Adrenal gland (tissue), 12 donors: ENCODE results near the gene SLC26A8. TPM values are rescaled to one million over a fixed set of nuclear protein-coding genes. Genes with fewer than 3 reads are reported as not detected.
"Not testable (repeated sequence)": the region's sequence is repeated elsewhere in the genome, so short reads cannot be mapped to it uniquely, and the experiment has no call there.

Experiments
- DNase-seq, 7 donors: peaks; one replicate each; pipeline ENCODE4 v3.0.0-alpha.2; 2019 to 2020
- H3K27ac ChIP-seq, 5 donors: fragments of 200-600 bp; sonication (generic) in 4 of 5; 1 replicate in 3 of 5; 2 replicates in 2 of 5; pipeline versions ENCODE4 v1.5.1 to v1.8.0; 2016 to 2020; ENCODE audit warnings: mild to moderate bottlenecking in 1 of 5
- H3K27me3 ChIP-seq: fragments of 200-600 bp; 2 replicates; pipeline ENCODE4 v1.8.0; 2021
- H3K36me3 ChIP-seq, 2 donors: fragments of 200-600 bp; replicated peaks in 1 of 2; 1 replicate in 1 of 2; 2 replicates in 1 of 2; pipeline versions ENCODE4 v1.5.1 to v1.8.0; 2018 to 2022
- H3K4me1 ChIP-seq, 2 donors: fragments of 200-600 bp; replicated peaks in 1 of 2; 1 replicate in 1 of 2; 2 replicates in 1 of 2; pipeline versions ENCODE4 v1.5.1 to v1.8.0; 2018 to 2021
- H3K4me3 ChIP-seq, 4 donors: fragments of 200-600 bp; sonication (generic) in 3 of 4; one replicate each; pipeline ENCODE4 v1.5.1; 2016 to 2018
- H3K9me3 ChIP-seq, 3 donors: fragments of 200-600 bp; sonication (generic) in 1 of 3; replicated peaks in 1 of 3; 1 replicate in 2 of 3; 2 replicates in 1 of 3; pipeline versions ENCODE4 v1.5.1 to v1.8.0; 2016 to 2021
- CTCF ChIP-seq, 6 experiments: fragments of 450-650 bp in 4 of 6; fragments of 200-600 bp in 2 of 6; sonication (generic) in 1 of 6; IDR thresholded peaks; 1 replicate in 5 of 6; 2 replicates in 1 of 6; pipeline versions ENCODE4 v1.5.1 to v1.8.0; 2016 to 2021; ENCODE audit warnings: antibody characterized with exemption in 6 of 6, mild to moderate bottlenecking in 2 of 6, moderate library complexity in 1 of 6
- POLR2A ChIP-seq, 2 donors: fragments of 450-650 bp; IDR thresholded peaks; one replicate each; pipeline ENCODE4 v1.6.1; 2017; ENCODE audit warnings: antibody characterized with exemption in 2 of 2, mild to moderate bottlenecking in 2 of 2, moderate library complexity in 1 of 2
- WGBS, 4 donors: extraction: QIAGEN DNeasy Blood & Tissue Kit in 2 of 4; methylation state at CpG; one replicate each; pipeline versions ENCODE4 v1.1.5 to v1.1.7; 2013 to 2017; 5-methylcytosine and 5-hydroxymethylcytosine counted together
- intact Hi-C, 2 donors: fragments of 100-400 bp; cut with DNase I; formaldehyde crosslinking; loops; one replicate each; pipeline versions ENCODE4 v1.14.1 to v1.15.0; 2022 to 2023
- polyA plus RNA-seq, 3 donors: library from polyadenylated mRNA; stranded (reverse); fragments of 200-250 nt in 2 of 3; fragments of 350-450 nt in 1 of 3; fragmentation: Illumina TruSeq in 1 of 3; extraction: RNeasy Lipid Tissue Mini Kit (QIAGEN cat#74804) in 1 of 3; gene quantifications; one replicate each; pipeline ENCODE4 v1.2.3, GENCODE V29; 2013 to 2014
- total RNA-seq, 9 donors: library from RNA; depleted of rRNA in 4 of 9; stranded (reverse); fragments of >200 nt in 4 of 9; fragments of 120-200 nt in 1 of 9; fragmentation: NEBNext Ultra II Directional in 1 of 9; extraction: Animal tissue kit (Norgen Biotek cat#: 25700) in 1 of 9; gene quantifications; one replicate each; pipeline versions ENCODE4 v1.1.0 to v1.2.4, GENCODE V29; 2013 to 2023
- donor health status: healthy with polysubstance abuse.
- donor health status: Bipolar disorder and iron deficiency.
- donor health status: DM: yes; HTN: yes; CAD: no.
- donor health status: DM: no; HTN: no; CAD: no.
- donor health status: DM: no; HTN: no; CAD: no.
- donor health status: DM: yes; HTN: yes; CAD: no.

SLC26A8 gene
- total and polyA plus RNA-seq, 12 donors, result 0.09 to 0.54 (median 0.16) TPM; not detected in 5

GRCh38 chr6:35945650-35946025 is 78.8 kb downstream of the SLC26A8 start:
- WGBS, 4 donors, result 52 to 74% (median 59%) methylated on average over 1 of the region's 1 CpG
- no peak overlapping the region for H3K27ac ChIP-seq
- no peaks in the 10 kb centered on the region for H3K9me3 ChIP-seq
- H3K4me3 ChIP-seq, result no peak overlapping the region
- no peaks in the 10 kb centered on the region for H3K27me3 ChIP-seq
- TF ChIP-seq CTCF (IDR thresholded peaks at IDR 0.05) (no peak), POLR2A (IDR thresholded peaks at IDR 0.05) (no peak)
- no peak for DNase-seq
- intact Hi-C loops, result no loop called here
- H3K36me3 ChIP-seq, result no peaks in the 10 kb centered on the region
- no peaks in the 10 kb centered on the region for H3K4me1 ChIP-seq

- WGBS, 4 donors, result 91 to 94% (median 93%) methylated on average over 1 of the region's 1 CpG
- Histone ChIP-seq H3K4me3 (no peak overlapping the region), H3K36me3 (no peaks in the 10 kb centered on the region), H3K4me1 (no peaks in the 10 kb centered on the region), H3K27me3 (no peaks in the 10 kb centered on the region), H3K27ac (no peak overlapping the region), H3K9me3 (no peaks in the 10 kb centered on the region)
- intact Hi-C loops, result no loop called here
- no peak for DNase-seq
- TF ChIP-seq CTCF (IDR thresholded peaks at IDR 0.05), result no peak
Measured at GRCh38 chr6:35943390-35943789, 81.1 kb downstream of the SLC26A8 start.

- Histone ChIP-seq H3K4me1 (no peaks in the 10 kb centered on the region), H3K9me3 (no peaks in the 10 kb centered on the region), H3K27me3 (no peaks in the 10 kb centered on the region), H3K36me3 (no peaks in the 10 kb centered on the region), H3K4me3 (no peak overlapping the region), H3K27ac (no peak overlapping the region)
- DNase-seq, result no peak
- TF ChIP-seq POLR2A (IDR thresholded peaks at IDR 0.05) (no peak), CTCF (IDR thresholded peaks at IDR 0.05) (no peak)
- intact Hi-C loops, result no loop called here
Measured at GRCh38 chr6:35942355-35942754, 82.1 kb downstream of the SLC26A8 start.

GRCh38 chr6:35941170-35941569 is 83.3 kb downstream of the SLC26A8 start:
- H3K27me3 ChIP-seq, H3K36me3 ChIP-seq, H3K9me3 ChIP-seq, H3K4me1 ChIP-seq, DNase-seq, H3K27ac ChIP-seq, H3K4me3 ChIP-seq, intact Hi-C loops: not testable (repeated sequence)
- WGBS, 4 donors, result 83 to 87% (median 85%) methylated on average over 7 of the region's 7 CpGs

GRCh38 chr6:35940014-35940413 is 84.4 kb downstream of the SLC26A8 start:
- H3K4me3 ChIP-seq, H3K27me3 ChIP-seq, H3K4me1 ChIP-seq, H3K27ac ChIP-seq, intact Hi-C loops, H3K9me3 ChIP-seq, DNase-seq, H3K36me3 ChIP-seq: not testable (repeated sequence)
- WGBS, 4 donors, result 88 to 93% (median 92%) methylated on average over 2 of the region's 2 CpGs

GRCh38 chr6:35939259-35939658 is 85.2 kb downstream of the SLC26A8 start:
- WGBS, 4 donors, result 80 to 89% (median 86%) methylated on average over 5 of the region's 5 CpGs
- H3K36me3 ChIP-seq, H3K27ac ChIP-seq, DNase-seq, intact Hi-C loops, H3K9me3 ChIP-seq, H3K27me3 ChIP-seq, H3K4me3 ChIP-seq, H3K4me1 ChIP-seq: not testable (repeated sequence)
